22Rv1 (cell line): Measurements from ENCODE around the gene GDPD1.

Experiments
- CTCF ChIP-seq: fragments of 450-650 bp; IDR thresholded peaks from 2 replicates; pipeline ENCODE4 v1.5.1; 2017; ENCODE audit warnings: mild to moderate bottlenecking
- ZFX ChIP-seq: fragments of 450-650 bp; IDR thresholded peaks from 2 replicates; pipeline ENCODE4 v1.6.1; 2017; ENCODE audit warnings: antibody characterized with exemption, borderline replicate concordance

GRCh38 chr17:59221159-59221847 lies 992 bp downstream of the GDPD1 start:
- no peak for TF ChIP-seq CTCF
- TF ChIP-seq ZFX: no peak
